HG03097 (cell line): ENCODE results near the gene DZANK1.
"Not testable (repeated sequence)": the region's sequence is repeated elsewhere in the genome, so short reads cannot be mapped to it uniquely, and the experiment has no call there.

Experiments
- ATAC-seq: cut with Tn5 transposase; IDR thresholded peaks from one replicate; pipeline ENCODE4 v1.9.1; 2021; ENCODE audit not compliant: unreplicated experiment, low FRiP score

Gene DZANK1

DNA sequence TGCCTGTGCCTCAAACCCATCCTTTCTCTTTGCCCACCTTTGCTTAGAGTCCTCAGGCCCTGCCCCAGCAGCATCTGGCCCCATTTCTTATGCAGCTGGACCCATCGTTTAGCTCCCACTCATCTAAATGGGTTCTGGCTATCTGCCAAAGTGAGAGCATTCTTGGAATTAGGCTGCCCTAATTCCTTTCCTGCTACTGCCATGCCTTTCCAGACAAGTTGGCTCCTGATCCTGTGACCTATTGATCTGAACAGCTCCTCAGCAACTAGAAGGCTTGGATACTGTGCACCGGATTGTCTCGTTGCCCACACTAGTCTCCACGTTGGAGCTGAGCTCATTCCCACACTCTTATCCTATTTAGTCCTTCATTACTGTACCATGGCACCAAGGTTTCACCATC lies 22.9 kb downstream of the DZANK1 start:
- no peak for ATAC-seq

DNA sequence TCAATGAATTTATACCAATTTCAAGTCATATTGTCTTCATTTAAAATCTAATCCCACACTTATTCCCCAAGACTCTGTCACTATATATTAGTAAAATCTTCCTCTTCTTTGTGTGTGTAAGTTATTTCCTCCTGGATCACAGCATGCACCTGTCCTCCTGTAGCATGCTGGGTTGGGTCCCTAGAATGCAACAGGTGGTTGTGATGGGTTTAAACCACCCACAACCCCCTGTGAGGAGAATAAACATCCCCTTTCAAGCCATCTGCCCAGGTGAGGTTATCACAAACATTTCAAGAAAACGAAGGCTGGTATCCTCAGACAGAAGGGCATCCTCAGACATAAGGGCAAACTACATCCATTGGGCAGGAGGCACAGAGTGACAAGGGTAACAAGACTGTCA lies 26.4 kb downstream of the DZANK1 start:
- ATAC-seq: no peak

DNA sequence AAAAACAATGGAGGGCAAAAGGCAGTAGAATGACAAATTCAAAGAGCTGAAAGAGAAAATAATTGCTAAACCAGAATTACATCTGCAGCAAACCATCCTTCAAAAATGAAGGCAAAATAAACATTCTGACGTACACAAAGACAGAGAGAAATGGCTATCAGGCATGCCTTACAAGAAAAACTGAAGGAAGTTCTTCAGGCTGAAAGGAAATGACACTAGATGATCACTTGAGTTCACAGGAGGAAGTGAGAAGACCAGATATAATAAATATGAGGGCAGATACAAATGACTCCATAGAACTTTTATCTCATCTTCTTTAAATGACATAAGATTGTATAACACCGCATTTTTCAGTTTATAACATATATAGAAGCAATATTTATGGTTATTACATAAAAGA lies 30.0 kb downstream of the DZANK1 start:
- ATAC-seq: no peak

DNA sequence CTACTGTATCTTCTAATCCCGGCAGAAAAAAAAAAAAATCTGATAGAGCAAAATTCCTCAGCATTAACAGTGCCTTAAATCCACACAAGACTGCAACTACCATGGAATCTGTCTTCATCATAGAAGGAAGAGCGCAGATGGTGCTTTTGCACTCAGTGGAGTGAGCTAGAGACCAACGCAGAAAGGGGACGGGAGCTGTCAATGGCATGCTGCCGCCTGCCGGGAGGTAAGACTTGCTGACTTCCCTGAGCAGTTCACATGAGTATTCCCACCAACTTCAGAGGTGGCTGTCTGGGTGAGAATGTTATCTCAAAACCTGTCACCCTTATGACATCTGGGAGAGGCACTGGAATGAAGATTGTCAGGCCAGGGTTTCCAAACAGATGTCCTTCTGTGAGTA lies 35.6 kb downstream of the DZANK1 start:
- ATAC-seq: no peak

DNA sequence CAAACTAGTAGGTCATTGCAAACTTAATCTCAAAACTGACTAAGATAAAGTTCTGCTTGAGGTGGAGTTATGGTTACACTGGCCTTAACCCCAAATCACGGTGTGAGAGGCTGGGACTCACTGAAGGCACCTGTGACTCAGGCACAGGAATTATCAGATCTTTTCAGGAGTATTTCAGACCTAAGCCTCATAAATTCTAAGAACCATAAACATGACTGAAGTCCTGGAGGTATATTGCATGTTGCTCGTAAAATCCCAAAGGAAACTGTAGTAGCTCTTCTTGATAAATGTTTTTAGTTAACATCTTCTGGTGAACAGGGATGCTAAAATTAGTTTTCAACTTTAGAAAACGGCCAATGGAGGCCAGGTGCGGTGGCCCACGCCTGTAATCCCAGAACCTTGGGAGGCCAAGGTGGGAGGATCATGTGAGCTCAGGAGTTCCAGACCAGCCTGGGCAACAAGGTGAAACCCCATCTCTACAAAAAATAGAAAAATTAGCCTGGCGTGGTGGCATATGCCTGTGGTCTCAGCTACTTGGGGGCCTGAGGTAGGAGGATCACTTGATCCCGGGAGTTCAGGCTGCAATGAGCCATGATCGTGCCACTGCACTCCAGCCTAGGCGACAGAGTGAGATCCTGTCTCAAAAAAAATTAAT lies 36.5 kb downstream of the DZANK1 start:
- no peak for ATAC-seq

DNA sequence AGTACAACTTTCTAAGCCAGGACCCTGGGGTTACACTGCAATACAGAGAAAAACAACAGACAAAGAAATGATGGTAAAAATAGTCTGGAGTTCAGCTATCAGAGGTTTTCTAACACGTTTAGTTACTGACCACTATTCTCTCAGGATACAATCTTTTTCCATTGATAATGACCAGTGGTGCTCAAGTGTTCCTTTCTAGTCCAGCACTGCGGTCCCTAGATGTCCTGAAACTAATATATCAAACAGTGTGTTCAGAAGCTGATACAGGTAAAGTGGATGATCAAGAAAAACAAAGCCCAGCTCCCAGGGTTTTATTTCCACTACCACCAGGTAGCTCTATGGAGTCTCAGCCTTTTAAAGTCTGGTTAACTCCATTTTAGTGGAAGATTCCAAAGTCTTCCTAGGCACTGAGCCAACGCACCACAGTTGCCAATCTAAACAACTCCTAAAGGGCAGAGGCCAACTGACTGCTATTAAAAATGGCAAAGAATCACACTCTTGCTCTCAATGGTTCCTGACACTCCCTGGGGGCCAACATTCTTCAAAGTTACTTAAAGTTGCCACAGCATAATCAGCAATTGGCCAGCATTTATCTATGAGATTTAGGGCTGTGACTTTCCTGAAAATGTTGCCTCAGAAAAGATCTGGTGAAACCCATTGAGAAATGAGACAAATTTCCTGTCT lies 38.2 kb downstream of the DZANK1 start:
- no peak for ATAC-seq

DNA sequence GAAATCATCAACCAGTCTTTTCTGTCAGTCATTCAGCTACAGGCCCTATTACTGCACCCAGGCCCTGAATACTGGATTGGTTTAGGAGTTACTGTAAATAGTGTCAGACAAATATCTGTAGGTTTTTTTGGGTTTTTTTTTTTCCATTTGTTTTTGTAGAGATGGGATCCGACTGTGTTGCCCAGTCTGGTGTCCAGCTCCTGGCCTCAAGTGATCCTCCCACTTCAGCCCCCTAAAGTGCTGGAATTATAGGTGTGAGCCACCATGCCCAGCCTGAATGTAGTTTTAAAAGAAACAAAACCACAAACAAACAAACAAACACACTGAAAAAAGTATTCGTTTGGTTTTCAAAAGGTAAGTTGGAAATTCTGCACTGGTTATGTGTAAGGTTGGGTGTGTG lies 39.6 kb downstream of the DZANK1 start:
- ATAC-seq: no peak

DNA sequence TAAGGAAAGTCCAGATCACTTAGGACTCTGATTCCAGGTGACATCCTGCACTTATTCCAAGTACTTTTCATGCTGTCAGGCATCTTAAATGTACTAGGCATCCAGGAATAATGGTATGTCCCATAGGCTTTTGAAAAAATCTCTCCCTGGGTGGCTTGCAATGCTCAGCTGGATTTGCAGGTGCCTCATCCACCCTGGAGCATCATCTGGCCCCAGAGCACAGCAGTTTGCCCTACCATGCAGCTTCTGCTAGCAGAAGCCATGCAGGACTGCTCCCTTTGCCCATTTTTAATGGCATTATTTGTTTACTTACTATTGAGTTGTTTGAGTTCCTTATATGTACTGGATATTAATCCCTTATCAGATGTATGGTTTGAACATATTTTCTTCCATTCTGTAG lies 45.2 kb downstream of the DZANK1 start:
- ATAC-seq: no peak

DNA sequence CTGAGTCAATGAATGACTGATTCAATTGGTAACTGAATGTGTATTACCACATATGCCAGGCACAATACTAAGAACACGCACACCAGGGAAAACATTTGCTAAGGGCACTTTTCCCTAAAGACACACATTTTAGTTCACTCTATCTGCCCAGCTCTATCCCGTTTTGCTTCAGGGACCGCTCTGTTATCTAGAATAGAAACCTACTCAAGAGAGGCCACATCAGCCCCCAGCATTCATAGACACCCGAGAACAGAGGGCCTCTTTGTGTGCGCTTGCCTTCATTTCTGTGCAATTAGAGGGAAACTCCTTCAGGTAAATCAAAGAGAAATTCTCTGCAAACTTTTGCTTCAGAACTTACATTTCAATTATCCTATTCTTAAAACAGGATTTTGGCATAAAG lies 50.3 kb downstream of the DZANK1 start:
- no peak for ATAC-seq

DNA sequence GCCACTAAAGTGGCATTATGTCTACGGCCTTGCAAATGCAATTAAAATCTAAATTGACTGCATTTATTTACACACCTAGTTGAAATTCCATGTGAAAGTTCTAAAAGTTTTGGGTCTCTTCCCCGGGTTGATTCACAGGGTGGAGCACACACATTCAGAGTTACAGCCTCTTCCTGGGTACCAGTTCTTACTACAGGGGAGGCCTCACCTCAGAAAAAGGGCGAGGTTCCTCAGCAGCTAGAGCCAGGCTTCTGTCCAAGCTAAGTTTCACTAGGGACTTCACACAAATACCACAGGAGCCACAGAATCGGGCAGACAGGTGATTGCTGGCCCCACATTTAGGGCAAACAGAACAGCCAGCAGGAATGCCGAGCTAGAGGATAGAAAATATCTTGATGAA lies 52.7 kb downstream of the DZANK1 start:
- ATAC-seq: no peak

DNA sequence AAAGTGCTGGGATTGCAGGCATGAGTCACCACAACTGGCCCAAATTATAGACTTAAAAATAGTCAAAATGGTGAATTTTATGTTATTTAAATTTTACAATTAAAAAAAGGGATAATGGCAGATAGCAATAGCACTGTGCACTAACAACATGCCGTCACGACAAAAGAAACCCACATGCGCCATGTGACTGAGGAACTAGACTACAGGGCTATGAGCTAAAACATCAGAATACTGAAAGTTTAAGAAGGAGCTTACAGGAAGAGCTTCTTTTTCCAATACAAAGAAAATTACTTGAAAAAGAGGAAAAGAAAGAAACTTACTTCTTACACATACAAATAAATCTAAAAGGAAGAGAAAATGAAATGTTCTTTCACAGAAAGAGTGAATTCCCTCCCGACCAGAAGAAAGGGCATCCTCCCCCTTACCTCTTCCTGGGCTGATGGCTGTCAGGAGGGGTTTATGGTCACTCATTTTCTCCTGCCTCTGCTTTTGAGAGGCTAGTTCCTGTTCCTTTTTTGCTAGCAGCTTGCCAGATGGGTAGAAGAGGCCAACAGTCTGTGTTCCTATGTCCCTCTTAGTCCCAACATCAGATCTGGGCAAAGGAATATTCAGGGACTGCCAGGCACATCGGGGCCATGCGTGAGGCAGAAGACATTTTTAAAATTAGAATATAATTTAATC lies 54.5 kb downstream of the DZANK1 start:
- ATAC-seq: no peak

DNA sequence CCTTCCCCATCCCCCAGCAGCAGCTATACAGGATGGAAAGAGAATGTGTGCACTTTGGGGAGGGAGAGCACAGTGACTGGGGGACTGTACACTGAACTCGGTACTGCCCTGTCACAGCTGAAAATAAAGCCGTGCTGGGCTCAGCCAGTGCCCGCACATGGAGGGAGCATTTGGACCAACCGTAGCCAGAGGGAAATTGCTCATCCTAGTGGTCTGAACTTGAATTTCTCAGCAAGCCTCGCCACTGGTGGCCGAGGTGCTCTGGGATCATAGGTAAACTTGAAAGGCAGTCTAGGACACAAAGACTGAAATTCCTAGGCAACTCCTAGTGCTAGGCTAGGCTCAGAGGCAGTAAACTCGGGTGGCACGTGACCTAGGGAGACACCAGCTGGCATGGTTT lies 61.0 kb downstream of the DZANK1 start:
- no peak for ATAC-seq

DNA sequence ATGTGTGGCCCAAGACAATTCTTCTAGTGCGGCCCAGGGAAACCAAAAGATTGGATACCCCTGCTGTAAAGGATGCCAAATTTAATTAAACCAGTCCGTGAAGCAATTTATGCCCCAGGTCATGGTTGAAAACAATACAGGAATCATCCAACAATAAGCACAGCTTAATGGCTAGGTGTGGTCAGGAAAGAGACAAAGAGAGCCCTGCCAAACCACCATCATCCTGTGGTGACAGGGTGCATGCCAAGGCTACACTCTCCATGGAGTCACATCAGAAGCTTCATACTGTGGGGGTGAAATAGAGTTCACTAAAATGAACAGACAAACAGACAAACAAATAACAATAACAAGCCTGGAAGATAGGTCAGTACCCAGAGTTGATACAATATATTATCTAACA lies 62.7 kb downstream of the DZANK1 start:
- no peak for ATAC-seq

DNA sequence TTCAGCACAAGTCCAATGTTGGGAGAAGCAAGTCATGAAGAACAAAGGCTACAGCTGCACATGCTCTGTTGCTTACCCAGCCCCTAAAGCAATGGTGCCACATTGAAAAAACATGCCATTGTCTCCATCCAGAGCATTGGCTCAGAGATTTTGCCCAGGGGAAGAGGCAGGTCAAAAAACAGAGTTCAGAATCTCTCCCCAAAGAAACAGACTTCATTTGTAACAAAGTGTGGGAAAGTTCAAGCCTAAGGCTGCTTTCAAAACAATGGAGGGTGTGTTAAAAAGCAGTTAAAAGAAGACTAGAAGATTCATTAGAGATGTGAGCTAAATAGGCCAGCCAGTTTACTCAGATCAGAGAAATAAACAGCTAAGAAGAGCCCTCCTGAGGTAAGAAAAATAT lies 63.6 kb downstream of the DZANK1 start:
- no peak for ATAC-seq

DNA sequence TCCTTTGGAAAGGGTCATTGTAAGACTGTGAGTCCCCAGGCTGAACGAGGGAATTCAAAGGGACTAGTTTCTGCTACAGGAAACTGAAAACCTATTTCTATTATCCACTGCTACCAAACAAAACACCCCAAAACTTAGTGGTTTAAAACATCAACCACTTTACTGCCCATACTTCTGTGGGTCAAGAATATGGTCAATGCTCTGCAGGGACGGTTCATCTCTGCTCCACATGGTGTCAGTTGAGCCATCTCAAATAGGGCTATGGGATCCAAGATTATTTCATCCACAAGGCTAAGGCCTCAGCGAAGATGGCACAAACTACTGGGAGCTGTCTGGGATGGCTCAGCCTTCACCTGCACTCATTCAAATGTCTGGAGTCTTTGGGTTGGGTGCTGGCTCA lies 65.5 kb downstream of the DZANK1 start:
- ATAC-seq: no peak

DNA sequence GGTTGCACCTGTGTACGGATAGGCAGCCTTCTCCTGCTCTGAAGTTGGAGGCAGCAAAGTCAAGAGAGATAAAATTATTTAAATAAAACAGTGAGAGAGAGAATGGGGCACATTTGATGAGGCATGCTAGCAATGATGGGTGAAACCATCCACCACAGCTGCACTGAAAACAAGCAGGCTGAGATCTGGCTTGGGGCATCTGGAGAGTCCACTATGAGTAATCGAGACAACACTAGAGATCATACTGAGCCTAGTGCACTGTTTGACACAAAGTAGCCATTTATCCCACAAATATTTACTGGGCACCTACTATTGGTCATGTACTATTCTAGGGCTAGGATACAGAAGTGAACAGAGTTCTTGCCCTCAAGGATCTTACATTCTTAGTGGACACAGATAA lies 66.4 kb downstream of the DZANK1 start:
- ATAC-seq: no peak

DNA sequence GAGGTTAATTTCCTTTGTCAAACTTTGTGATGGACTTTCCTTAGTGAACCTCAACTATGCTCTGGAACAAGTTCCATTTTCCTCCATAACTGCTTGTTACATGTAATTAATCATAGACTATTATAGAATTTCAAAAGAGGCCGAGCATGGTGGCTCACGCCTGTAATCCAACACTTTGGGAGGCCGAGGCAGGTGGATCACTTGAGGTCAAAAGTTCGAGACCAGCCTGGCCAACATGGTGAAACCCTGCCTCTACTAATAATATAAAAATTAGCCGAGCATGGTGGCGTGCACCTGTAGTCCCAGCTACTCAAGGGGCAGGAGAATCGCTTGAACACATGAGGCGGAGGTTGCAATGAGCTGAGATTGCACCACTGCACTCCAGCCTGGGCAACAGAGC lies 68.1 kb downstream of the DZANK1 start:
- ATAC-seq: not testable (repeated sequence)

DNA sequence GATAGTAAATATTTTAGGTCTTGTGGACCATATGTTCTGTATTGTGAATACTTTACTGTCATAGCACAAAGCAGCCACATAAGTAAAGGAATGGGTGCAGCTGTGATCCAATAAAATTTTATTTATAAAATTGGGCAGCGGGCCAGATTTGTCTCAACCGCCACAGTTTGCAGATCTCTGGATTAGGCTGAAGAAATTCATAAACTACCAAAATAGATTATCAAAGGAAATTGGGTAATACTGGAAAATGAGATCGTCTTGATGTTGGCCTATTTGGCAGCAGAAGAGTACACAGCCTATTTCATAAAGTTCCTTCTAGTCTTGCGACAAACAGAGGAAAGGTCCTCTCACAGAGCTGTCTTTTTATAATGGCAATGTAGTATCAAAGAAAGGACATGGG lies 69.8 kb downstream of the DZANK1 start:
- ATAC-seq: no peak

DNA sequence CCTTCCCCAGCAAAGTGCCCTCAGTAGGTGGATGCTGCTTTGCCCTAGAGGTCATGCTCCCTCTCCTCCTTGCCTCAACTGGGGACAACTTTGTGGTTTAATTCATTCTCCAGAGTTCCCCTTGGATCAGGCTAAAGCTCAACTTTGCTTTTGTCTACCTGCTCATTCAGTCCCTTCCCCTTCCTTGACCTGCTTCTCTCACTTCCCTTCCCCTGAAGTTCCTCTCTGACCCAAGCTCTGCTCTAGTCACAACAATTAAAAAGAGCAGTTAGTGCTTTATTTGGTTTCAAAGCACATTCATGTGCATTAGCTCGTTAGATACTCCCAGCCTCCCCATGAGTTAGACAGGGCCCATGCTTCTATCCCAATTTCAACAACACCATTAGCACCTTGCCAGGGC lies 71.3 kb downstream of the DZANK1 start:
- no peak for ATAC-seq

DNA sequence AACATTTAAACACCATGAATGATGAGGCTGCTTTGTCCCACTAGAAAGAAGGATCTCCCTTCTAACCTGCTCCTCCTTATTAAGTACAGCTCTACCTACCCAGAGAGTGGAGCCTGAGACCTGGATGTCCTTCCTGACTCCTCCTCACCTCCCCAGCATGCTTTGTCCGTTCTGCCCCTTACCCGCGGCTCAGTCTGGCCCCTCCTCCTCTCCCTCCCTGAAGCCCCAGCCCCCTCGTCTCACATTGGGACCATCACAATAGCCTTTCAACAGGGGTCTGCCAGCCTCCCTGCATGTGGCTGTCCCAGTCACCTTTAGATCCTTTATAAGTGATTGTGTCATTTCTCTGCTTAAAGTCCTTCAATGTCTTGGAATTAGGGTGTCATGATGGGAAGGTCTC lies 72.5 kb downstream of the DZANK1 start:
- ATAC-seq: no peak

DNA sequence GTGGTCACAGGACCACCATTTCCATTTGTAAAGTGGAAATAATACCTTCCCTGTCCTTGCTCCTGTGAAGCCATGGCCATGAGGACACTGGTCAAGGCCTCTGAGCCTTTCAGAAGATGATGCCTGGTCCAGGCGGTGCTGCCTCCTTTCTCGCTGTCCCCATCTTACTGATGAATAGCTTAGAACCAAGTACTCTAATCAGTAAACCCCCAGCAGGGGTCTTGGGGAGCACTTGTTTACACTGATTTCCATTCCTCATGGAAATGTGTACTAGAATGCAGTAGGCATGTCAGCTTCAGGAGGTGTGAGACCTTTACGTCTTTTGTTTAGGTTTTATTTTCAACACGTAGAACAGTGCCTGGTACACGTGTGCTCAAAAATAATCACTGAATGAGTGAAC lies 75.1 kb downstream of the DZANK1 start:
- ATAC-seq: no peak

DNA sequence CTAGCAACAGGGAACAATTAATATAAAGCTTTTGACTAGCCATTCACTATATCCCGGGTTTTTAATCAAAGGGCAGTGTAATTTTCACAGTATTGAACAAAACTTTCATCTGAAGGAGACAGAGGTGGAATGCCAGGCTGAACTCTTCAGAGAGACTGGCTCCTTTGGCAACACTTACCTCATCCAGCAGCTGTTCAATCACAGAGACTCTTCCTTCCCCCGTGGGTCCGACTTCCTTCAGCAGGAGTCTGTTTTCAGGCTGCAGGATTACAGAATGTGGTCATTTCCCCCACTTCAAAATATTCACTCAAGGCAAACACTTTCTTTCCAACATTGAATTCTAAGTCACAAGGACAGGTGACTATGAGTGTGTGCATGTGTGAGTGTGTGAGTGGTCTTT lies 76.6 kb downstream of the DZANK1 start:
- no peak for ATAC-seq
